ENCODE measurements around the gene RTN4RL2.

The RTN4RL2 gene

GRCh38 chr11:57461841-57462489, 1.6 kb downstream of the RTN4RL2 start:
- no peak for DNase-seq (ENCODE audit: low read depth in 2 of 3, low spot score in 2 of 3)

- DNase-seq (ENCODE audit: low read depth in 2 of 3, low spot score in 2 of 3), result no peak
Measured at GRCh38 chr11:57462597-57462996, 2.3 kb downstream of the RTN4RL2 start.

- DNase-seq (ENCODE audit: low read depth in 2 of 3, low spot score in 2 of 3), result no peak
Measured at GRCh38 chr11:57463671-57464538, 3.6 kb downstream of the RTN4RL2 start.

DNA sequence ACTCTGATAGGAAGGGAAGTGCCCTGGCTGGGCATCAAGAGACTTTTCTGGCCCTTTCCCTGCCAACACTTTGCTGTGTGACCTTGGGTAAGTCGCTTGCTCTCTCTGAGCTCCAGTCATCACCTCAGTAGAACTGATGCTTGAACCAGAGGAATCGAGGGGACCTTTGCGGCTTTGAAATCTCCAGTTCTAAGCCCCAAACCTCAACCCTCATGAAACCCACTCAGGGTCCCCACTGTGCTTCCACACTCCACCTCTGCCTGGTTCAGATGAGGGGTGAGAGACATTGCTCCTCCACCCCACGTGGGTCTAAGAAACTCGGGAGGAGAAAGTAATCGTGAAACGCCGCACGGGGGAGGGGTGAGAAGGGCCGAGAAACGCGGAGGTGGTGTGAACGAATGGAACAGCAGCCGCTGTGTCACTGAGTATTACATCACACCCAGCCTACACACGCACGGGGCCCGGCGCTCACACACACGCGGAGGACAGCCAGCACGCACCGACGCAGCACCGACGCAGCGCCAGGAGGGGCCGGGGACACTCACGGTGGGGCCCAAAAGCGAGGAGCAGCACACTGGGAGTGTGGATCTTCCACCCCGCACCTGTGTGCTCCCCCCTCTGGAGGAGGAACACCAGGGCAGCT, 4.3 kb downstream of the RTN4RL2 start:
- no peak for DNase-seq (ENCODE audit: low read depth in 2 of 3, low spot score in 2 of 3)

- DNase-seq (ENCODE audit: low read depth in 2 of 3, low spot score in 2 of 3), result no peak
Measured at GRCh38 chr11:57466680-57467079, 6.4 kb downstream of the RTN4RL2 start.

DNA sequence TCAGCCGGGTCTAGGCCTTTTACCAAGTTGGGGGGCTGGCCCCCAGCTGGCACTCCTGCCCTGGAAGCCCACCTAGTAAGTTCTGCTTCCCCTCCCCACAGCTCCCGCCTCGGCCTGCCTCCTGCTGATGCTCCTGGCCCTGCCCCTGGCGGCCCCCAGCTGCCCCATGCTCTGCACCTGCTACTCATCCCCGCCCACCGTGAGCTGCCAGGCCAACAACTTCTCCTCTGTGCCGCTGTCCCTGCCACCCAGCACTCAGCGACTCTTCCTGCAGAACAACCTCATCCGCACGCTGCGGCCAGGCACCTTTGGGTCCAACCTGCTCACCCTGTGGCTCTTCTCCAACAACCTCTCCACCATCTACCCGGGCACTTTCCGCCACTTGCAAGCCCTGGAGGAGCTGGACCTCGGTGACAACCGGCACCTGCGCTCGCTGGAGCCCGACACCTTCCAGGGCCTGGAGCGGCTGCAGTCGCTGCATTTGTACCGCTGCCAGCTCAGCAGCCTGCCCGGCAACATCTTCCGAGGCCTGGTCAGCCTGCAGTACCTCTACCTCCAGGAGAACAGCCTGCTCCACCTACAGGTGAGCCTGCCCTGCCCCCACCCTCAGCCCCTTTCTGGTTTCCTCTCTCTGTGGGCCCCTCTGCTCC, 7.3 kb downstream of the RTN4RL2 start:
- DNase-seq (ENCODE audit: low read depth in 2 of 3, low spot score in 2 of 3), result no peak

- DNase-seq (ENCODE audit: low read depth in 2 of 3, low spot score in 2 of 3), result no peak
Measured at GRCh38 chr11:57468276-57468675, 7.9 kb downstream of the RTN4RL2 start.

GRCh38 chr11:57469268-57469667, 8.9 kb downstream of the RTN4RL2 start:
- DNase-seq (ENCODE audit: low read depth in 2 of 3, low spot score in 2 of 3), result no peak

DNA sequence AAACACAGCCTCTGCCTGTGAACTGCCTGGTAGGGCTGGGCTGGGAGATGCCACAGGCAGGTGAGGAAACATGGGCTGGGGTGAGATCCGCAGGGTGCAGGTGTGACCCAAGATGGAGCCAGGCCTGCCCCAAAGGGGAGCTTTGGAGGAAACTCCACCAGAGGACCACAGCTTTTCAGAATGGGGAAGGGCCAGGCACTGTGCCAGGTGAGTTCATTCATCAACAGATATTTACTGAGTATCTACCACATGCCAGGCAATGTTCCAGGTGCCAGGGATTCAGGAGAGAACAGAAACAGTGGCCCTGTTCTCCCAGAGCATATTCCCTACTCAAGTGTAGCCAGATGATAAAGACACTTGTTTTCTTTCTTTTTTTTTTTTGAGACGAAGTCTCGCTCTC, 11.2 kb downstream of the RTN4RL2 start:
- DNase-seq (ENCODE audit: low read depth in 2 of 3, low spot score in 2 of 3), result no peak

DNA sequence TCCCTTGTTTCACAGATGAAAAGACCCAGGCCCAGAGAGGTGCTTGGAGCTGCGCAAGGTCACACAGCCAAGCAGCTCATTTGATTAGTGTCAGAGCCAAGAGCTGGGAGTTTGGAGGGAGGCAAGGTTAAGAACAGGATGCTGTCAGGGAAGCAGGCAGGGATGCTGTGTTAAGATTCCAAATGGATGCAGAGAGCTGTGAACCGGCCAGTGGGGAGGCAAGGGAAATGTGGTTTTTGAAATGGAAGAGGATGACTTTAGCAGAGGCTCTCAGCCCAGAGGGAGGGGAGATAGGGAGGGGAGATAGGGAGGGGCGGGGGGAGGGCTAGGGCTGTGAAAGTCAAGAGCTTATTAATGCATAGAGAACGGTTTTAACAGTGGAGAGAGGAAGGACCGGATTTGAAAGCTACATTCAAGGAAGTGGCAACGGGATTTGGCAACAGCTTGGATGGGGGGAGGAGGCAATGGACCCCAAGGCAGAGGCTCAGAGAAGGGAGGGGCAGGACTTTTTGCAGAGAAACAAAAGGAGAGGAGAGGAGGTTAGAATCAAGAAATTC, 13.0 kb downstream of the RTN4RL2 start:
- DNase-seq (ENCODE audit: low read depth in 2 of 3, low spot score in 2 of 3), result no peak

DNA sequence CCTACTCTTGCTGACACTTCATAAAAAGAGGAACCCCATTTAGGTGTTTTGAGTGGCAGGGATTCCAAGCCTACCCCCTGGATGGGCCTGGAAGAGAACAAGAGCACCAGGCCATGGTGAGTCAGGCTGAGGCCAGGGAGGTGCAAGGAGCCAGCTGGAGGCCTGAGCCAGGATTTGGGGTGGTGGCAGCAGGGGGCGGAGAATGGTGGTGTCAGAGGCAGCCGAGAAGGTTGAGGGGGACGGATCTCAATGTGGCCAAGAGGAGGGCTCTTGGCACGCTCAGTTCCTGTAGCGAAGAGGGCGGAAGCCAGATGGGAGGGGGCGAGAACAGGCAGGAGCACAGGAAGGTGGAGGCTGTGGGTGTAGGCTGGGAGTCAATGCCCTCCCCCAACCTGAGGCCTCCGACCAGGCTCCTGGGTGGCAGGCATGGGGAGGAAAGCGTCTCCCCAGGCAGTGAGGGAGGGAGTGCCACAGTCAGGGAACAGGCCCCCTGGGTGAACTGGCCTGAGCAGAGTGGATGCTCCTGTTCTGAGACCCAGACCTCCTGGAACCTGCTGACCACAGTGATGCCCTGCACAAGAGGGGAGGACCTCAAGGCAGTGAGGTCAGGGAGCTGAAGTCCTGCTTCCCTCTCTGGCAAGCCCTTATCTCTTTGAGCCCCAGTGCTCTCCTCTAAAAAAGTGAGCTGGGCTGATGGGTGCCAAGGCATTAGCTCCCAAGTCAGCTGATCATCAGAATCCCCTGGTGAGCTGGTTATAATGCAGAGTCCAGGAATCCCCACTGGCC, 13.9 kb downstream of the RTN4RL2 start:
- no peak for DNase-seq (ENCODE audit: low read depth in 2 of 3, low spot score in 2 of 3)

DNA sequence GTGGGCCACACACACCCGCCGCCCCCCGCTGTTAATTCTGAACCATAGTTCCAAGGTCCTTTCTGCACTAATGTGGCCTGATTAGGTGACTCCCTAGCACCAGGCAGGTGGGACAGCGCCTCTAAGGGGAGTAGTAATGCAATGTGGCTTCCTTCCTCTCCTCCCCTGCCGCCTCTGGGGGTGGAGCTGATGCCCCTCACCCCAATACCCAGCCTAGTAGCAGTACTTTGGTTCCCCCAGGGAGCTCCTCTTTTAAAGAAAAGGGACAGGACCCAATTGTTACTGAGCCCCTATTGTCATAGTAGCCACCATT, 14.4 kb downstream of the RTN4RL2 start:
- no peak for DNase-seq (ENCODE audit: low read depth in 2 of 3, low spot score in 2 of 3)

GRCh38 chr11:57475191-57475590, 14.9 kb downstream of the RTN4RL2 start:
- no peak for DNase-seq (ENCODE audit: low read depth in 2 of 3, low spot score in 2 of 3)

- no peak for DNase-seq (ENCODE audit: low read depth in 2 of 3, low spot score in 2 of 3)
Measured at GRCh38 chr11:57475671-57476046, 15.3 kb downstream of the RTN4RL2 start.

GRCh38 chr11:57476047-57476756, 15.9 kb downstream of the RTN4RL2 start:
- no peak for DNase-seq (ENCODE audit: low read depth in 2 of 3, low spot score in 2 of 3)

GRCh38 chr11:57476757-57477506, 16.6 kb downstream of the RTN4RL2 start:
- DNase-seq (ENCODE audit: low read depth in 2 of 3, low spot score in 2 of 3), result no peak

DNA sequence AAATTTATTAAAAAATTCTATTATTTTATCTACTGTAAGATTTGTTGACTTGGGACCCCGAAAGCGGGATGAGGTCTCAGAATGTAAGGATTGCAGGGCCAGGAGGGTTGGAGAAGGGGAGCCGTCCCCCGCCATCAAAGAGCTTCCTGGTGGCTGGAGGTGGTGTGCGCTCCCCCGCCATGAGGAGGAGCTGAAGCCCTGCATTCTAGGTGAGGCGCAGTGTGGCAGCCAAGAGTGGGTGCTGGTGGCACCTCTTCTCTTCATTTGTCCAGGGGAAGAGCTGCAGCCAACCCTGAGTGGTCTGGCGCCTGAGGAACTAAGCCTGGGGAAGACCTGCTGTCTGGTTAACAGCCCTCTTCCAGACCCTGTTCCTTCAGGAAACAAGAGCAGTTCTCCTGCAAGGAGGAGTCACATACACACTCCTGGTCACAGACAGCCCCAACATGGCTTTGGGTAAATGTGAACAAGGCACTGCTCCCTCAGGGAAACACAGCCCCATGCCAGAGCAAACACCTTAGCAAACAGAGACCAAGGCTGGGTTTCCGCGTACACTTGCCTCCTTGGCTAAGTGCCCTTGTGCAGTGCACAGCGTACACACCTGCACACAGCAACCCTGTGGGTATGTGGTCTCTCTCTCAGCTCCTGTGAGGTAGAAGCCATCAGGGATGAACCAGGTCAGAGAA, 17.3 kb downstream of the RTN4RL2 start:
- DNase-seq (ENCODE audit: low read depth in 2 of 3, low spot score in 2 of 3), result no peak

GRCh38 chr11:57479021-57479663, 18.8 kb downstream of the RTN4RL2 start:
- DNase-seq (ENCODE audit: low read depth in 2 of 3, low spot score in 2 of 3), result no peak
